NCI-H524 treated with DMSO at 0.1 percent for 48 hours (cell line): ENCODE data around the gene APBB3.

Source experiments
- DNase-seq: peaks from one replicate; lab custom pipeline; 2025; lab: John Stamatoyannopoulos, UW

Gene APBB3

DNA sequence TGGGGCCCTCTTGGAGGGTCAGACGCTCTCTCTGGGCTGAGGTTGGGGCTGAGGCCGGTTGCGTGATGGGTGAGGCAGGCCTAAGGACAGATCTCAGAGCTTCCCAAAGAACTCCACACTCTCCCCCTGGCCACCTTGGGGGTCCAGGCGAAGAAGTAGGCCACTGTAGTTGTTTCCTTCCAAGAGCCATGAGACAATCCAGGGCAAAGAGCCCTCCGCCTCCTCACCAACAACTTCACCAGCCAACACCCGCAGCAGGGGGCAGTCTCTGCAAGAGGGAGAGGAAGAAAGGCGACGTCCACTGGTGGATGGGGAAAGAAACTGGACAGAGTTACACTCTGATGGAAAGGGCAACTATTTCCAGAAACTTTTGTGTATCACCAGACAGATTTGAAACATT lies 10.9 kb upstream of the APBB3 start:
- no peak for DNase-seq

DNA sequence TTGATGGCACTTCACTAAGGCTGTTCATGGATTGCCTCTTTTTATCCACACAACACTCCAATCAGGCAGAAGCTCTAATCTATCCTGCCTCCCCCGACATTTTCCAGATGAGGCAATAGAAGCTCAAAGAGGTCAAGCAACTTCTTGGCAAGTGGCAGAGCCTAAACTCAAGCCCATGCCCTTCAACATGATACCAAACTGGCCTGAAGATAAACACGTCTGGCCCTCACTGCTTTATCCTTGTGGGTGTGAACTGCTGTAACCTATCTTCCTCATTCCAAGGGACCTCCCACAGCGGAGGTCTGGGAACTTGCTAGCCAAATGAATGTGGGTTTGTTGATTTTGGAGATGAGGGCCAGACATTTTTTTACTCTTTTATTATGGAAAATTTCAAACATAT lies 9.8 kb upstream of the APBB3 start:
- DNase-seq: no peak

DNA sequence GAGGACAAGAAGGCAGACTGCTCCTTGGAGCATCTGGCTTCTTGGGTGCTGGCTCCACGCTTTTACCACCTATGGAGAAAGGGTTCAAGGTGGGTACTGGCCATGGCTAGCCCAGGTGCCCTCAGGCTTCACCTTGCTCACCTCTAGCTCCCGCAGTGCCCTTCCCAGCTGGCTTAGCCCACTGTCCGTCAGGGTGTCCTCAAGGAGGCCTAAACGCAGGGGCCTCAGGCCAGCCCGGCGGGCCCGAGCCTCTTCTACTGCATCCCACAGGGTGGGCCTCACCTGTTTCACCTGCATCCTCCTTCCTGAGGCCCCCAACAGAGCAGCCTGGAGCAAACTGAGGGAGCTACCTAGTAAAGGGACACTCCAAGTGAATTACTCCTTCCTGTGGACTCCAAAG lies 9.3 kb upstream of the APBB3 start:
- no peak for DNase-seq

DNA sequence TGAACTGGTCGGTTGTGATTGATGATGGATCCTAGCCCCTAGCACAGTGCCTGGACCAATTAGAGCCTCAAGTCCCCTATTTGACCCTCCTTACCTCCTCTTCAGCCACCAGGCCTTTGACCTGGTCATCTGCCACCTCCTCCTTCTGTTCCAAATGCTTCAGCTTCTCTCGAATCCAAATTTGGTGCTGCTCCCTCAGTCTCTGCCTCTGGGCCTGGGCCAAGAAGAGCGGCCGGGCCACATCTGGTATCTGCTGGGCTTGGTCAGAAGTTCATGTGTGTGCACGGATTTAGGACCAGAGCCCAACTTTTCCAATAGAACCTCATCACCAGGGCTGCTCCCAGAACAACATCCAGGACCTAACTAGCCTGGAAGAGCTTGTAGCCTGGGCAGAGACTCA lies 6.7 kb upstream of the APBB3 start:
- no peak for DNase-seq

DNA sequence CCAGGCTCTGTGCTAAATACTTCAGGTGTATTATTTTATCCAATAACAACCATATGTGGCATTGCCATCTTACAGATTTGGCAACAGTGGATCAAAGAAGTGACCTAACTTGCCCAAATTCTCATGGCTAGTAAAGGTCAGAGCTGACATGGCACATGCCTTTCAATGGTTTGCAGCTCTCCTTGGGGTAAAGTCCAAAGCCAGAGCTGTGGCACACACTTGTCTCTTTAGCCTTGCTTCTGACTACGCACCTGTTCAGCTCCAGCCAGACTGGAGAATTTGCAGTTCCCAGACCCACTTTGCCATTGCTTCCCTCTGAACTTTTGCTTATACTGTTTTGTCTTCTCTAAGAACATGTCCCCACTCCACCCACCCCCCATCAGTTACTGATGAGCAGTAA lies 6.1 kb upstream of the APBB3 start:
- DNase-seq: no peak

DNA sequence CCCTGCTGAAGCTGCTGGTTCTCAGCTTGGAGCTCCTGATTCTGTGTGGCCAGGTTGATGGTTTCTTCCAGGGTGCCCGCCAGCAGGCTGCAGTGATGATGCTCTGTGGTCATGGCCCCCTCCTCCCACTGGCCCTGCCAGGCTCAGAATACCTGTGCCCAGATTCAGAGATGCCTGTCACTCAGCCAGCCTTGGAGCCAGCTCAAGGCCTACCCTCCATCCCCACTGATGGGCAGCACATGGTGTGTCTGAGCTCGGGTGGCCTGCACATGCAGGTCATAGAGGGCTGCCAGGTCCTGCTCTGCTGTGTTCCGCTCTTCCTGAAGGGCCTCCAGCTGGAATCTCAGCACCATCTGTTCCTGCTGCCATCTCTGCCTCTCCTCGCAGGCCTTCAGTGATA lies 5.7 kb upstream of the APBB3 start:
- DNase-seq: no peak

DNA sequence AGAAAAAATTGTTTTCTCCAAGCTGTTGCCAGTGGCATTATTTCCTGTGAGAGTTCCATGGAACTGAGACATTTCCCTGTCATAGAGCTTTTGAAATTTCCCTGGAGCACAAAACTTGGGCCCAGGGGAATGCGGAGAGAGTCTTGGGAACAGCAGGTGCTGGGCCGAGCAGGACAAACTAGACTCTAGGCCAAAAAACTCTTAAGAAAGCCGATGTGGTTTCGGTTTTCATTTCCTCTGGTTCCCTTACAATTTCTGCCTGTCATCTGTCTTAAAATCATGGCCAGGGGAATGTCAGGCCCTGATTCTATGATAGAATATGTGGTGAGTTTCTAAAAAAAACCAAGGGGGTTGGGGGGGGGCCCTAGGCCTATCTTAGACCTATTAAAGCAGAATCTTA lies 4.8 kb upstream of the APBB3 start:
- no peak for DNase-seq

DNA sequence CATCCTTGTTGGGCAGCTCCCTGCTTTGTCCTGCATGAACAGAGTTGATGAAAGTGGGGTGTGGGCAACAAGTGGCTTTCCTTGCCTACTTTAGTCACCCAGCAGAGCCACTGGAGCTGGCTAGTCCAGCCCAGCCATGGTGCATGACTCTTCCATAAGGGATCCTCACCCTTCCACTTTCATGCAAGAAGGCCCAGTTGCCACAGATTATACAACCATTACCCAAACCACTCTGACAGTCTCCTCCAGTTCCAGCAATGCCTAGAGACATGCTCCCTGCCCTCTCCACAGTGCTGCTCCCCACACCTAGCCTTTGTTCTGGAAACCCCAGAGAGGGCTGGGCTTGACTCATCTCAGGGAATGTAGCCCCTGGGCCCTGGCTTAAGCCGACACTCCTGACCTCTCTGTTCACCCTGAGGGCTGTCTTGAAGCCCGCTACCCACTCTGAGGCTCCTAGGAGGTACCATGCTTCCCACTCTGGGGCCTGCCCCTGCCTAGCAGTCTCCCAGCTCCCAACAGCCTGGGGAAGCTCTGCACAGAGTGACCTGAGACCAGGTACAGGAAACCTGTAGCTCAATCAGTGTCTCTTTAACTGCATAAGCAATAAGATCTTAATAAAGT lies 4.2 kb upstream of the APBB3 start:
- DNase-seq: no peak

DNA sequence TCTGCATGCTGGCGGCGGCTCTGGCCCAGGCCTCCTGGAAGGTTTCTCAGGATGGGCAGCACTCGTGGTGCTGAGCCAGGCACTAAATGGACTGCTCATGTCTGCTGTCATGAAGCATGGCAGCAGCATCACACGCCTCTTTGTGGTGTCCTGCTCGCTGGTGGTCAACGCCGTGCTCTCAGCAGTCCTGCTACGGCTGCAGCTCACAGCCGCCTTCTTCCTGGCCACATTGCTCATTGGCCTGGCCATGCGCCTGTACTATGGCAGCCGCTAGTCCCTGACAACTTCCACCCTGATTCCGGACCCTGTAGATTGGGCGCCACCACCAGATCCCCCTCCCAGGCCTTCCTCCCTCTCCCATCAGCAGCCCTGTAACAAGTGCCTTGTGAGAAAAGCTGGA lies 3.5 kb upstream of the APBB3 start:
- DNase-seq: no peak

DNA sequence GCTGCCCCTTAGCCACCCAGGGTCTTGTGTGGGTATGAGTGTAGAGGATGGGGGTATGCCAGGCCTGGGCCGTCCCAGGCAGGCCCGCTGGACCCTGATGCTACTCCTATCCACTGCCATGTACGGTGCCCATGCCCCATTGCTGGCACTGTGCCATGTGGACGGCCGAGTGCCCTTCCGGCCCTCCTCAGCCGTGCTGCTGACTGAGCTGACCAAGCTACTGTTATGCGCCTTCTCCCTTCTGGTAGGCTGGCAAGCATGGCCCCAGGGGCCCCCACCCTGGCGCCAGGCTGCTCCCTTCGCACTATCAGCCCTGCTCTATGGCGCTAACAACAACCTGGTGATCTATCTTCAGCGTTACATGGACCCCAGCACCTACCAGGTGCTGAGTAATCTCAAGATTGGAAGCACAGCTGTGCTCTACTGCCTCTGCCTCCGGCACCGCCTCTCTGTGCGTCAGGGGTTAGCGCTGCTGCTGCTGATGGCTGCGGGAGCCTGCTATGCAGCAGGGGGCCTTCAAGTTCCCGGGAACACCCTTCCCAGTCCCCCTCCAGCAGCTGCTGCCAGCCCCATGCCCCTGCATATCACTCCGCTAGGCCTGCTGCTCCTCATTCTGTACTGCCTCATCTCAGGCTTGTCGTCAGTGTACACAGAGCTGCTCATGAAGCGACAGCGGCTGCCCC lies 2.9 kb upstream of the APBB3 start:
- no peak for DNase-seq

DNA sequence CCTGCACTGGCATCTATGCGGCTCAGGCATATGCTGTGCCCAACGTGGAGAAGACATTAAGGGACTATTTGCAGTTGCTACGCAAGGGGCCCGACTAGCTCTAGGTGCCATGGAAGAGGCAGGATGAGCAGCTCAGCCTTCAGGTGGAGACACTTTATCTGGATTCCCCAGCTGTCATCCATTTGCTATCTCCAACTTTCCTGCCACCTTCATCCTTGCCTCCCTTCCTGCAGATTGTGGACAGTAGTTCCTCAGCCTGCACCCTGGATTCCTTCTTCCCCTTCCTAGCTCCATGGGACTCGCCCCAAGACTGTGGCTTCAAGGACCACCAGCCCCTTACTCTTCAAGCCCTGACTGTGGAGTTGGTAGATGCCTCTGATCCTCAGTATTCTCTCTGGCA lies 2.3 kb upstream of the APBB3 start:
- no peak for DNase-seq

DNA sequence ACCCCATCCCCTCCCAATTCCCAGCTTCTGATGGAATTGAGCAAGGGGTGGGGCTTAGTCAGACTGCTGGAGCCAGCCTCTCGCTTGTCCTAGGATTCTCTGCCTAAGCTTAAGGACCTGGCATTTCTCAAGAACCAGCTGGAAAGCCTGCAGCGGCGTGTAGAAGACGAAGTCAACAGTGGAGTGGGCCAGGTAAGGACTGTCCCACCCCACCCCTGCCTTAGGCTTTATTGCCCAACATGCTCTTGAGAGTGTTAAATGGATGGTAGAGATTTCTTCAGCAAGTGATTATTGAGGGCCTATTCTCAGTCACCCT lies 1.3 kb upstream of the APBB3 start:
- DNase-seq: no peak

DNA sequence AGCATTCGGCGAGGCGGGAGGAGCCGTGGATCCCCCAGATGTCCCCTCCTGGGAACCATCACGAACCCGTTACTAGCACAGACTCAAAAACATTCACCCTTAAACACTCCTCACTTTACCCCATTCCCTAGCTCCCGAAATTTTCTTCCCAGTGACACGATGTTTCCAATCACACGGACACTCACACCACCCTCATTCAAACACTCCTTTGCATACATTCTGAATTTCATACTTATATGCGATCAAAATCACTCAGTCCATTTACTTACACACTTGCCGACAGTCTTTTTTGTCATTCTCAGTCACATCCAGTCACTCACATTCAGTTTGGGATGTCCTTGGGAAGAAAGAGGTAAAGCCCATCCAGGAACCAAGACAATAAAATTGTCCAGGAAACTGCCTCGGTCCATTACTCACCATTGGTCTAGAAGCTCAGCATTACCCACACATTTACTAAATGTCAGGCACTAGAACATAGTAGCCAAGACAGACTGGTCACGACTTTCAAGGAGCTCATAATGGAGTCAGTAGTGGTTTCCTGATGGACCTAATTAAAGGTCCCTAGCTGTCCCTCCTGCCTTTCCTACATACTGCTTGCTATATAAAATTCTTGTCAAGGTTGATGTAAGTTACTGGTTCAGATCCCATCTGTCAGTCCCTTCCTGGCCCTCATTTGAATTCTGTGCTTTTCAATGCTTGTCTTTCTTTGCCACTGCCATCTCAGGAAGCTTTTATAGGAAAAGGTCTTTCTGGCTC lies 804 bp upstream of the APBB3 start:
- DNase-seq: no peak

DNA sequence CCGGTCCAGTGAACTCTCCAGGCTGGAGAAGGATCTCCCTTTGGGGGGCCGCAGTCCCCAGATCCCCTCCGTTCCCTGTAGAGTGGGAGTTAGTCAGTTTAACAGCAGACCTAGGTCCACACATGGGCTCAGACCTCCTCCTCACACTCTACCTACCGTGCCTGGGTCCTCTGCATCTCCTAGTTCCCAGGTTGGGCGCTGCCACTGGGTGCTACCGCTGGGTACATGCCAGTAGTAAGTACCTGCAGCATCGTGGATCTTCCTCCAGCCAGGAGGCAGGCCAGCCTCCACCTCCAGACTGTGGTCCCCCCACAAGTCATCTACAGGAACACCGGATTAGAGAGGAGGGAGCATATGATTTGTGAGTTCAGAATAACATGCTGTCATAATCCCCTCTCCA lies 802 bp downstream of the APBB3 start:
- DNase-seq: no peak

DNA sequence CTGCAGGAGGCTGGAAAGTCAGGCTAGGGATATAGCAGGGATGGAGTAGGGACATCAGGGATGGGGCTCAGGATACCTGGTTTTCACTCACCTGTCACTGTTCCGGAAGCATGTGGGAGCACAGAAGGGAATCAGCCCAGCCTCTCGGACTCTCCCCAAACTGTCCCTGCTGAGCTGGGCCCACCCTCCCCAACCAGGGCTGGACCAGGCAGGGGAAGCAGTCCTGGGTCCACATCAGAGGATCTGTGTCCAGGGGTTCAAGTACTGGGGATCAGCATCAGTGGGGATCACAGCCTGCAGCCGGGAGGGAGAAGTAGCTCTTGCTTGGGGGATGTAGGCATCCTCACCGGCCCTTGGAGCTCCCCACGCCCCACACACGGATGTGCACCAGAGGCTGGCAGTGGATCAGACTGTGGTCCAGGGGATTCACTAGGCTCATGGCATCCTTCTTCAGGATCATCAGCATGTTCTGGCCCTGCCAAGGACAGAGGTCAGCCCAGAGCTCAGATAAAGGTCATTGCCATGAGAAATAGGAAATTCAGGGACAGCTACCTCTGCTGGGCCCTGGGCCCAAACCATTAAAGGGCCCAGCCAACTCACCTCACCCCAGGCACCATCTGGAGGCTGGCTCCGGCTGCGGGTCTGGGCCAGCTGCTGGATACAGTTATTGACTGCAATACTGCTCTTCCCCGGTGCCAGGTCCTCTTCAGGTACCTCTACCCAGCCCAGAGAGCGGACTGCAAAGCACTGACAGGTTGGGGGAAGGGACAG lies 2.5 kb downstream of the APBB3 start:
- DNase-seq: no peak

DNA sequence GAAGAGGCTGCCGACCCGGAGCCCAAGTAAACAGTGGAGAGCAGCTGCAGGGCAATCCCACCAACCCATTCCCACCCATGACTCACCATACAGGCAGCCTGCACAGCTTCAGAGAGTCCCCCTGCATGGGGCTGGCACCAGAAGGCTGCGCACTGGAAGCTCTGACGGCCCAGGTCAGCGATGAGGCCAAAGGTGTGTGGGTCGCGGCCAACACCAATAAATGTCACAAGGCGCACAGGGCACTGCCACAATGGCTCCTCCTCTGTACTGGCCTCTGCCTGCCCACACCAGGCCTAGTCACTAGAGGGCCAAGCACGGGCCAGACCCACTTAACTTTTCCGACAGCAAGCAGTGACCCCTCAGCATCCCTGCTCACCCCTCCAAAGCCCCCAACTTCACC lies 4.2 kb downstream of the APBB3 start:
- DNase-seq: no peak

DNA sequence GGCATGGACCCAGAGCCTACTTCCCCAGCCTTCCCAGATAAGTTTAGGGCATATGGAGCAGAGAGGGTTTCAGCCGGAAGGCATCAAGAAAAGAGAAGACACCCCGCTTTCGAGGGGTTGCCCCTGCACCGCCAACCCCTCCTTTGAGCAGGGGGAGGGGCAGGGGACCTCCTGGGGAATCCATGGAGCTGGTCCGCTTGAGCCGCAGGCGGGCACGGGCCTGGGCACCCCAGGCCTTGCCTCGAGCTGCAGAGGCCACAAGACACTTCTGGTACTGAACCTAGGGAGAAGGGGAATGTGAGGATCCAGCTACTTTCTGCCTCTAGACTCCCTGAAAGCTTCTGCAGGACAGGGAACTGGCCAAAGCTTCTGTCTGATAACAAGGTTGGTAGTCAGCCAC lies 5.9 kb downstream of the APBB3 start:
- no peak for DNase-seq

DNA sequence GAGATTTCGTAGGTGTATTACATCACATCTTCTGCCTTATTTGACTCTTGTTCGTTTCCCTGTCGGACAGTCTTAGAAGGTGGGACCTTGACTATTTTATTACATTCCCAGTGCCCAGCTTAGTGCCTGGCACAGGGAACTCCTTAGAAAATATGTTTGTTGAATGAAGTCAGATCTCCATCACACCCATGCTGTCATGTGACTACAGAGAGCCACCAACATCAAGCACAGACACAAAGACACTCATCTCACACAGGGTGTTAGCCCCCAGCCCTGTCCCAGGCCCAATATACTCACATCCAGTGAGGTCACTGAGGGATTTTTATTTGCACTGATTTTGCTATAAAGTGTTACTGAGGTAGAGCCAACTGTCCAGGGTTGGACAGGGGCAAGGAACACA lies 6.4 kb downstream of the APBB3 start:
- no peak for DNase-seq

DNA sequence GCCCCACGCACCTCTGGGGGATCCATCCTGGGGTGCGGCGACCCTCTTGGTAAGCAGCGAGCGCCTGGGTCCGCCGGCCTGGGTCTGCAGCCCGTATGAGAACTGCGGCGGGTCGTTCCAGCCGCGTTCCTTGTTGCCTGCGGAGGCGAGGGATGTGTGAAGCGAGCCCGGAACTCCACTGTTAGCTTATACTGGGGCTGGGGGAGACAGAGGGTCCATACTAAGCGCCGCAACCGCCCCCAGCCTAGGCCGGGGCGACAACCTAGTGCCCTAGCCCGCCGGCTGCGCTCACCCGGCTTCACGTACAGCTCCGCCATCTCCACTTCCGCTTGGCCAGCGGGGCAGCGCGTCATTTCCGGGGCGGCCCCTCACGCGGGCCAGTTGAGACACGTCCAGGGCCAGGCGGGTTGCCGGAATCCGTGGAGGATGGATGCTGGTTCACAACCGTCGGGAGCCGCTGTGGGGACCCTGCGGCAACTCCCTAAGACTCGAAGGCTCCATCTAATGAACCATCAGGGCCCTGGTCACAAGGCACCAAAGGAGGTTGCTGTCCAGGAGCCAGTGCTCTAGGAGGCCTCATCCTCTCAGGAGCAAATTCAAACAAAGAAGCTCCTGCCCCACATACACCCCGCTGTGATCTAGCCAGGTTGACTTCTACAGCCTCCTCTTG lies 7.1 kb downstream of the APBB3 start, which contains the start of gene SRA1:
Gene SRA1 (minus strand): TSS at position 338 of the 670 bp plus-strand sequence. CDS start 21 bp downstream, at position 317.
- DNase-seq: peak; percentile 6

DNA sequence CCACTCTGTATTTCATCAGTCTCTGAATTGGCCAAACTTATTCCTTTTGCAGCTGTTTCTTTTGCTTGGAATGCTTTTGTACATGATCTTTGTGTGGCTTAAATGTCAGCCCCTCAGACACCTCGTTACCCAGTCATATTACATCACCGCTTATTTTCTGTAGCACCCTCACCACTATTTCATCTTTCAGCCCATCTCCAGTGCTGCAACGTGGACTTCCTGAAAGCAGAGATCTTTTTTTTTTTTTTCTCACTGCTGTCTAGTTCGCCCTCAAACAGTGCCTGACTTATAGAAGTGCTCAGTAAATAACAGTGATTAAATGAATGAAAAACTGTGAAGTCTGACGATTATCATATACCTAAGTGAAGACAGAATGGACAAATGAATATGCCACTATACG lies 8.0 kb downstream of the APBB3 start:
- no peak for DNase-seq

DNA sequence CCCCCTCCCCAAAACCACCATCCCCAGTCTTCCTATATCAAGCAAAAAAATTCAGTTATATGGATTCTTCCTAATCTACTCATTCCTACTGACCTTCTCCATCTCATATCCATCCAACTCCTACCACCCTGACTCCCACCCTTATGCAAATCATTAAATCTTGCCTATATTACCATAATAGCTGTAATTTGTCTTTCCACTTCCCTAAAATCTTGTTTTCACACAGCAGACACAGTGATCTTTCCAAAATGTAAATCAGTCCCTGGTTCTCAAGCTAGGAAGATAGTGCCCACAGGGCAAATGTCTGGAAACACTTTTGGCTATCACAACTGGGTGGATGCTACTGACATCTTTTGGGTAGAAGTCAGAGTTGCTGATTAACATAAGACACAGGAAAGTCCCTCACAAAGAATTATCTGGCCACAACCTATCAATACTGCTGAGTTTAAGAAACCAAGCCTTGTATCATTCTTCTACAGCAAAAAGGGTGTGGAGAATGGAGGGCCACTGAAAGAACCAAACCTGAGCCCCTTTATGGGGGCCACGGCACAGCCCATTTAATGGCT lies 8.6 kb downstream of the APBB3 start:
- no peak for DNase-seq

DNA sequence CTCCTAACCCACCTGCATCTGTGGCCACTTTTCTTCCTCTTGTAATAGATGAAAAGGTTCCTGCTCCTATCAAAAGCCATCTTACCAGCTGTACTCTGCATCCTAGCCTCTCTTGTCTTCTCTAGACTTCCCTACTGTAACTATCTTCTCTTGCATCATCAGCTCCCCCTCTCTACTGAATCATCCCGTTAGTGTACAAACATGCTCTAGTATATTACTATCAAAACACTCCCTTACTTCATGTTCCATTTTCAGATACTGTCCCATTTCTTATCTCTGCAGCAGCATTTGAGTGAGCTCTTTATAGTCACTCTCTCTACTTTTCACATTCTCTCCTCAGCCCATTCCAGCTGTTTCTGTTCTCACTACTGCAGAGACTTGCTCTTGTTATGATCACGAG lies 9.9 kb downstream of the APBB3 start:
- no peak for DNase-seq
